SK-N-SH treated with all-trans-retinoic acid at 6 μM for 48 hours (cell line): ENCODE results near the gene DCDC2C.

ENCODE experiments used
- ATAC-seq: fragments of 200-7000 bp; cut with Tn5 transposase; 3 replicates; pipeline ENCODE4 v1.9.1; 2020; ENCODE audit warnings: mild to moderate bottlenecking, moderate library complexity
- ARNTL ChIP-seq: fragments of 450-650 bp; formaldehyde crosslinking; IDR thresholded peaks from 2 replicates; pipeline ENCODE4 v1.5.0; 2020; ENCODE audit warnings: low read depth, mild to moderate bottlenecking, moderate library complexity, borderline replicate concordance
- BACH2 ChIP-seq: fragments of 250-450 bp; sonication (Bioruptor Pico); IDR thresholded peaks from 2 replicates; pipeline ENCODE4 v1.9.0; 2021; ENCODE audit warnings: mild to moderate bottlenecking, borderline replicate concordance
- CREB5 ChIP-seq: fragments of 250-450 bp; sonication (Bioruptor Pico); IDR thresholded peaks from 2 replicates; pipeline ENCODE4 v1.5.1; 2020; ENCODE audit warnings: low read depth, mild to moderate bottlenecking, moderate library complexity
- CSRNP3 ChIP-seq: fragments of 250-450 bp; sonication (Bioruptor Pico); IDR thresholded peaks from 2 replicates; pipeline ENCODE4 v1.5.1; 2021; ENCODE audit warnings: mild to moderate bottlenecking, moderate library complexity
- ESRRG ChIP-seq: fragments of 250-450 bp; sonication (Bioruptor Pico); IDR thresholded peaks from 2 replicates; pipeline ENCODE4 v1.6.1; 2021; ENCODE audit warnings: mild to moderate bottlenecking
- OSR1 ChIP-seq: fragments of 250-450 bp; sonication (Bioruptor Pico); IDR thresholded peaks from 2 replicates; pipeline ENCODE4 v1.8.0; 2022; ENCODE audit warnings: moderate library complexity, mild to moderate bottlenecking, inconsistent platforms
- POU6F1 ChIP-seq: fragments of 250-450 bp; sonication (Bioruptor Pico); IDR thresholded peaks from 2 replicates; pipeline ENCODE4 v1.8.0; 2021; ENCODE audit warnings: low read depth, mild to moderate bottlenecking, moderate library complexity, borderline replicate concordance
- PPARA ChIP-seq: fragments of 250-450 bp; sonication (Bioruptor Pico); IDR thresholded peaks from 2 replicates; pipeline ENCODE4 v1.5.0; 2020; ENCODE audit warnings: mild to moderate bottlenecking, borderline replicate concordance
- RARB ChIP-seq: fragments of 250-450 bp; sonication (Bioruptor Pico); IDR thresholded peaks from 2 replicates; pipeline ENCODE4 v1.8.0; 2021; ENCODE audit warnings: mild to moderate bottlenecking, moderate library complexity
- SNAI2 ChIP-seq: fragments of 250-450 bp; sonication (Bioruptor Pico); IDR thresholded peaks from 2 replicates; pipeline ENCODE4 v1.5.0; 2020; ENCODE audit warnings: mild to moderate bottlenecking, moderate library complexity
- TCF4 ChIP-seq: fragments of 250-450 bp; sonication (Bioruptor Pico); IDR thresholded peaks from 2 replicates; pipeline ENCODE4 v1.8.0; 2021; ENCODE audit warnings: mild to moderate bottlenecking, moderate library complexity, borderline replicate concordance
- TOX ChIP-seq: fragments of 250-450 bp; sonication (Bioruptor Pico); IDR thresholded peaks from 2 replicates; pipeline ENCODE4 v1.8.0; 2021; ENCODE audit warnings: mild to moderate bottlenecking, moderate library complexity, borderline replicate concordance
- TSHZ2 ChIP-seq: fragments of 250-450 bp; sonication (Bioruptor Pico); IDR thresholded peaks from 2 replicates; pipeline ENCODE4 v1.5.0; 2020; ENCODE audit warnings: mild to moderate bottlenecking, moderate library complexity
- ZC3H10 ChIP-seq: fragments of 250-450 bp; sonication (Bioruptor Pico); IDR thresholded peaks from 2 replicates; pipeline ENCODE4 v1.5.1; 2021; ENCODE audit warnings: mild to moderate bottlenecking, moderate library complexity
- ZFP3 ChIP-seq: fragments of 250-450 bp; sonication (Bioruptor Pico); IDR thresholded peaks from 2 replicates; pipeline ENCODE4 v1.5.0; 2020; ENCODE audit warnings: mild to moderate bottlenecking, moderate library complexity
- ZFP30 ChIP-seq: fragments of 450-650 bp; formaldehyde crosslinking; IDR thresholded peaks from 2 replicates; pipeline ENCODE4 v1.5.0; 2022; ENCODE audit warnings: mild to moderate bottlenecking, moderate library complexity
- ZNF565 ChIP-seq: fragments of 450-650 bp; formaldehyde crosslinking; conservative IDR thresholded peaks from 2 replicates; pipeline ENCODE4 v1.5.0; 2020; ENCODE audit warnings: low read depth, mild to moderate bottlenecking, moderate library complexity
- ZNF70 ChIP-seq: fragments of 450-650 bp; formaldehyde crosslinking; IDR thresholded peaks from 2 replicates; pipeline ENCODE4 v1.5.0; 2020; ENCODE audit warnings: mild to moderate bottlenecking, moderate library complexity
- ZNF8 ChIP-seq: fragments of 450-650 bp; formaldehyde crosslinking; IDR thresholded peaks from 2 replicates; pipeline ENCODE4 v1.5.0; 2020; ENCODE audit warnings: mild to moderate bottlenecking, moderate library complexity

DCDC2C gene

GRCh38 chr2:3785890-3786273, 82.5 kb downstream of the DCDC2C start (continued):
- TF ChIP-seq ZFP30 (CRISPR knock-in tag) = no peak
- no peak for TF ChIP-seq OSR1 (CRISPR knock-in tag)
- no peak for TF ChIP-seq TSHZ2 (CRISPR knock-in tag)
- TF ChIP-seq ARNTL = no peak
- TF ChIP-seq, all 23 proteins: peak for 0

- ATAC-seq = no peak
- TF ChIP-seq CSRNP3 = no peak
- TF ChIP-seq SNAI2 (CRISPR knock-in tag) = no peak
- TF ChIP-seq ZNF70 (CRISPR knock-in tag) = no peak
- no peak for TF ChIP-seq PPARA (CRISPR knock-in tag)
- TF ChIP-seq ZNF8 (CRISPR knock-in tag) = no peak
- TF ChIP-seq CREB5 (CRISPR knock-in tag) = no peak
- TF ChIP-seq BACH2 (CRISPR knock-in tag) = no peak
- TF ChIP-seq ZFP3 (CRISPR knock-in tag) = no peak
- TF ChIP-seq ARNTL = no peak
- TF ChIP-seq OSR1 (CRISPR knock-in tag) = no peak
- no peak for TF ChIP-seq ZC3H10 (CRISPR knock-in tag)
- TF ChIP-seq, all 23 proteins: peak for 0
Observed at GRCh38 chr2:3787768-3788167, 84.4 kb downstream of the DCDC2C start.

- ATAC-seq = no peak
- TF ChIP-seq ZFP3 (CRISPR knock-in tag) = no peak
- no peak for TF ChIP-seq TCF4 (CRISPR knock-in tag)
- no peak for TF ChIP-seq POU6F1 (CRISPR knock-in tag)
- TF ChIP-seq TOX (CRISPR knock-in tag) = no peak
Observed at GRCh38 chr2:3789256-3789655, 85.9 kb downstream of the DCDC2C start.

- TF ChIP-seq ARNTL = no peak
- TF ChIP-seq ZNF70 (CRISPR knock-in tag) = no peak
- ATAC-seq = no peak
Observed at GRCh38 chr2:3793249-3793648, 89.9 kb downstream of the DCDC2C start.

- no peak for TF ChIP-seq ZFP3 (CRISPR knock-in tag)
- TF ChIP-seq ZNF565 (CRISPR knock-in tag) = no peak
- no peak for TF ChIP-seq RARB (CRISPR knock-in tag)
- TF ChIP-seq ZFP30 (CRISPR knock-in tag) = no peak
- no peak for TF ChIP-seq ARNTL
- TF ChIP-seq CREB5 (CRISPR knock-in tag) = no peak
- TF ChIP-seq ESRRG (CRISPR knock-in tag) = no peak
- TF ChIP-seq TOX (CRISPR knock-in tag) = no peak
- no peak for TF ChIP-seq SNAI2 (CRISPR knock-in tag)
- ATAC-seq = no peak
Observed at GRCh38 chr2:3801506-3801905, 98.1 kb downstream of the DCDC2C start.
